CD14-positive monocyte (primary cell): Measurements from ENCODE around the gene PCDH11X. TPM values are rescaled to one million over a fixed set of nuclear protein-coding genes. Genes with fewer than 3 reads are reported as not detected.
"Not testable (repeated sequence)": the region's sequence is repeated elsewhere in the genome, so short reads cannot be mapped to it uniquely, and the experiment has no call there.

Source experiments
- DNase-seq, 3 donors: peaks; one replicate each; pipeline ENCODE4 v3.0.0-alpha.2; 2011 to 2022
- H2AFZ ChIP-seq: 2 replicates; pipeline ENCODE4 v1.6.0; 2012; ENCODE audit warnings: mild to moderate bottlenecking, low read depth, low read length, inconsistent platforms; ENCODE audit not compliant: insufficient read depth, poor library complexity, severe bottlenecking
- H3K27ac ChIP-seq, 2 donors: 1 replicate in 1 of 2; 2 replicates in 1 of 2; pipeline ENCODE4 v1.5.1; 2012 to 2013; ENCODE audit warnings: low read length in 2 of 2, control low read depth in 1 of 2, inconsistent platforms in 1 of 2, low read depth in 1 of 2, mild to moderate bottlenecking in 1 of 2
- H3K27me3 ChIP-seq, 2 donors: one replicate each; pipeline versions ENCODE4 v1.6.0 to v1.6.1; 2011 to 2013; ENCODE audit warnings: low read length in 2 of 2; ENCODE audit not compliant: control insufficient read depth in 2 of 2, insufficient read depth in 2 of 2
- H3K36me3 ChIP-seq, 2 donors: replicated peaks in 1 of 2; 1 replicate in 1 of 2; 2 replicates in 1 of 2; pipeline versions ENCODE4 v1.5.1 to v1.6.1; 2012 to 2013; ENCODE audit warnings: low read length in 2 of 2, control low read depth in 1 of 2, inconsistent platforms in 1 of 2, mild to moderate bottlenecking in 1 of 2; ENCODE audit not compliant: insufficient read depth in 2 of 2, control insufficient read depth in 1 of 2
- H3K4me1 ChIP-seq, 2 donors: 1 replicate in 1 of 2; 2 replicates in 1 of 2; pipeline versions ENCODE4 v1.5.1 to v1.6.1; 2012 to 2013; ENCODE audit warnings: low read length in 2 of 2, control low read depth in 1 of 2, inconsistent platforms in 1 of 2, mild to moderate bottlenecking in 1 of 2, moderate library complexity in 1 of 2; ENCODE audit not compliant: insufficient read depth in 2 of 2, control insufficient read depth in 1 of 2
- H3K4me2 ChIP-seq: replicated peaks from 2 replicates; pipeline ENCODE3; 2012; ENCODE audit warnings: low read length, moderate library complexity, mild to moderate bottlenecking; ENCODE audit not compliant: poor library complexity, severe bottlenecking; ENCODE audit errors: extremely low read depth
- H3K4me3 ChIP-seq, 3 experiments: fragments of 200-600 bp in 1 of 3; sonication (generic) in 1 of 3; replicated peaks in 1 of 3; 1 replicate in 2 of 3; 2 replicates in 1 of 3; pipeline ENCODE4 v1.5.1; 2011 to 2013; ENCODE audit warnings: low read length in 3 of 3, mild to moderate bottlenecking in 3 of 3, control low read depth in 2 of 3, low read depth in 2 of 3, inconsistent platforms in 1 of 3, moderate library complexity in 1 of 3
- H3K79me2 ChIP-seq: 2 replicates; pipeline ENCODE4 v1.6.0; 2012; ENCODE audit warnings: mild to moderate bottlenecking, control low read depth, inconsistent platforms, low read length, moderate library complexity; ENCODE audit not compliant: insufficient read depth
- H3K9ac ChIP-seq: 2 replicates; pipeline ENCODE4 v1.6.0; 2017; ENCODE audit warnings: low read length, mild to moderate bottlenecking; ENCODE audit not compliant: insufficient read depth, poor library complexity, severe bottlenecking
- H3K9me3 ChIP-seq, 2 donors: replicated peaks in 1 of 2; 1 replicate in 1 of 2; 2 replicates in 1 of 2; pipeline versions ENCODE4 v1.5.1 to v1.6.1; 2012 to 2013; ENCODE audit warnings: low read length in 2 of 2, control low read depth in 1 of 2; ENCODE audit not compliant: control insufficient read depth in 1 of 2, insufficient read depth in 1 of 2
- H4K20me1 ChIP-seq: 2 replicates; pipeline ENCODE4 v1.6.0; 2012; ENCODE audit warnings: mild to moderate bottlenecking, low read length, control low read depth, moderate library complexity; ENCODE audit not compliant: insufficient read depth
- H3K27ac Mint-ChIP-seq, 7 donors: one replicate each; pipeline ENCODE4 v1.8.0; 2020; ENCODE audit warnings: mild to moderate bottlenecking in 7 of 7, mixed read lengths in 7 of 7, moderate library complexity in 6 of 7, inconsistent platforms in 2 of 7
- H3K27me3 Mint-ChIP-seq, 3 donors: one replicate each; pipeline ENCODE4 v1.8.0; 2021 to 2022; ENCODE audit warnings: low read depth in 3 of 3, mild to moderate bottlenecking in 3 of 3, mixed read lengths in 3 of 3, moderate library complexity in 3 of 3, inconsistent platforms in 1 of 3
- H3K36me3 Mint-ChIP-seq, 2 donors: one replicate each; pipeline ENCODE4 v1.8.0; 2020; ENCODE audit warnings: mixed read lengths in 2 of 2, inconsistent platforms in 1 of 2, mild to moderate bottlenecking in 1 of 2
- H3K4me1 Mint-ChIP-seq: one replicate; pipeline ENCODE4 v1.8.0; 2020; ENCODE audit warnings: mild to moderate bottlenecking, mixed read lengths
- H3K4me3 Mint-ChIP-seq, 2 donors: one replicate each; pipeline ENCODE4 v1.8.0; 2020; ENCODE audit warnings: mild to moderate bottlenecking in 2 of 2, mixed read lengths in 2 of 2, moderate library complexity in 1 of 2
- H3K9me3 Mint-ChIP-seq, 7 donors: one replicate each; pipeline ENCODE4 v1.8.0; 2020 to 2022; ENCODE audit warnings: mixed read lengths in 7 of 7, mild to moderate bottlenecking in 6 of 7, moderate library complexity in 6 of 7, inconsistent platforms in 2 of 7
- CTCF ChIP-seq: fragments of 200-600 bp; IDR thresholded peaks from one replicate; pipeline ENCODE4 v1.8.0; 2022; ENCODE audit warnings: antibody characterized with exemption, mild to moderate bottlenecking
- WGBS: methylation state at CpG from one replicate; pipeline ENCODE4 v1.1.5; 2013; ENCODE audit warnings: missing lambda C conversion rate; ENCODE audit not compliant: insufficient coverage; 5-methylcytosine and 5-hydroxymethylcytosine counted together
- intact Hi-C, 2 donors: fragments of 100-400 bp; cut with micrococcal nuclease; formaldehyde crosslinking; loops; one replicate each; pipeline versions ENCODE4 v1.15.0 to v1.15.1; 2023
- polyA plus RNA-seq, 3 donors: library from polyadenylated mRNA; depleted of rRNA in 1 of 3; unstranded in 2 of 3; stranded (reverse) in 1 of 3; fragments of 300-500 nt in 2 of 3; fragments of >200 nt in 1 of 3; fragmentation: Illumina TruSeq in 2 of 3; gene quantifications; 1 replicate in 2 of 3; 2 replicates in 1 of 3; pipeline ENCODE4 v1.2.3, GENCODE V29; 2012 to 2021

Gene PCDH11X
- polyA plus RNA-seq, 3 donors: not detected

GRCh38 chrX:91770619-91771488 is 8.3 kb upstream of the PCDH11X start:
- H3K27ac Mint-ChIP-seq, H3K79me2 ChIP-seq, H3K9me3 ChIP-seq, H3K36me3 ChIP-seq, H3K4me3 Mint-ChIP-seq, H4K20me1 ChIP-seq, DNase-seq, H3K4me1 ChIP-seq, H3K9ac ChIP-seq, H3K27ac ChIP-seq, H3K27me3 Mint-ChIP-seq, intact Hi-C loops, H2AFZ ChIP-seq, H3K4me3 ChIP-seq, H3K4me1 Mint-ChIP-seq, H3K4me2 ChIP-seq, H3K9me3 Mint-ChIP-seq, H3K27me3 ChIP-seq, H3K36me3 Mint-ChIP-seq: not testable (repeated sequence)
- TF ChIP-seq CTCF: peak; percentile 8
- WGBS: no CpG with 5 or more reads among the region's 9 CpGs

- H3K9ac ChIP-seq, H3K27me3 Mint-ChIP-seq, H3K4me3 ChIP-seq, DNase-seq, H3K36me3 Mint-ChIP-seq, H3K27ac Mint-ChIP-seq, intact Hi-C loops, H3K27ac ChIP-seq, H3K9me3 ChIP-seq, H3K79me2 ChIP-seq, H3K4me2 ChIP-seq, H3K27me3 ChIP-seq, H3K4me1 Mint-ChIP-seq, H3K9me3 Mint-ChIP-seq, H2AFZ ChIP-seq, H3K36me3 ChIP-seq, H3K4me3 Mint-ChIP-seq, H4K20me1 ChIP-seq, H3K4me1 ChIP-seq: not testable (repeated sequence)
- no CpG with 5 or more reads among the region's 3 CpGs for WGBS
These were observed 5.2 kb upstream of the PCDH11X start for GRCh38 chrX:91773943-91774342.

- DNase-seq, H3K4me1 Mint-ChIP-seq, H3K4me2 ChIP-seq, H3K79me2 ChIP-seq, H3K4me3 ChIP-seq, H2AFZ ChIP-seq, H4K20me1 ChIP-seq, H3K4me1 ChIP-seq, H3K36me3 Mint-ChIP-seq, H3K9me3 ChIP-seq, H3K9ac ChIP-seq, H3K36me3 ChIP-seq, H3K4me3 Mint-ChIP-seq, intact Hi-C loops, H3K9me3 Mint-ChIP-seq, H3K27ac Mint-ChIP-seq, H3K27ac ChIP-seq: not testable (repeated sequence)
- H3K27me3 ChIP-seq: peaks cover 12 to 14% of the 10 kb centered on the region in 2 donors
- H3K27me3 Mint-ChIP-seq: peaks cover 12 to 44% (median 41%) of the 10 kb centered on the region in 3 donors
- 0% methylated on average over 3 of the region's 17 CpGs for WGBS
These were observed 833 bp downstream of the PCDH11X start for GRCh38 chrX:91780008-91780407.

GRCh38 chrX:91780698-91781097 is 1.5 kb downstream of the PCDH11X start:
- peak overlapping the region in 1 of 2 donors; percentile 21 for H3K4me3 Mint-ChIP-seq

More at GRCh38 chrX:91780698-91781097, 1.5 kb downstream of the PCDH11X start:
- H3K79me2 ChIP-seq, DNase-seq, H3K4me1 Mint-ChIP-seq, intact Hi-C loops, H3K9me3 ChIP-seq, H3K4me1 ChIP-seq, H3K36me3 ChIP-seq, H3K9me3 Mint-ChIP-seq, H2AFZ ChIP-seq, H3K27ac ChIP-seq, H3K4me2 ChIP-seq, H3K9ac ChIP-seq, H3K36me3 Mint-ChIP-seq, H3K4me3 ChIP-seq, H4K20me1 ChIP-seq: not testable (repeated sequence)
- Mint-ChIP-seq H3K27me3 (peaks cover 12 to 45% (median 41%) of the 10 kb centered on the region in 3 donors), H3K27ac (peak overlapping the region in 1 of 7 donors; percentile 60)
- H3K27me3 ChIP-seq: peaks cover 12 to 14% of the 10 kb centered on the region in 2 donors
- WGBS: 13% methylated on average over 3 of the region's 23 CpGs
